GM21528 (cell line): ENCODE results near the gene FGF1.
"Not testable (repeated sequence)": the region's sequence is repeated elsewhere in the genome, so short reads cannot be mapped to it uniquely, and the experiment has no call there.

ENCODE experiments used
- ATAC-seq: cut with Tn5 transposase; IDR thresholded peaks from one replicate; pipeline ENCODE4 v1.9.1; 2021; ENCODE audit warnings: mild to moderate bottlenecking, moderate library complexity; ENCODE audit not compliant: unreplicated experiment, low FRiP score

Gene FGF1

DNA sequence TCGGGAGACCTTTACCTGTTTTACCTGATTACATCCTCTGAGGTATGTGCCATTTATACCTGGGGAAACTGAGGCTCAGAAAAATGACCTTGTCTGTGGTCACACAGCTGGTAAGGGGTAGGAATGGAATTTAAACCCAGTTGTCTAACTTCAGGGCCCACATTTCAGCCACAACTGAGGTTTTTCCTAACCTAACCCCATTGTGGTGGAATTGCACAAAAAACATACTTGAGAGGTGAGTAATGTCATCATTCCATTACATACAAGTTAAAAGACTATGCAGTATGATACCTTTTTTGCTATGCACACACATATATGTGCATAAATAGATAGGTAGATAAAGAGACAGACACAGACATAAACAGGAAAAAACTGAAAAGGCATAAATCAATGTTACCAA lies 14.1 kb downstream of the FGF1 start:
- ATAC-seq: no peak

DNA sequence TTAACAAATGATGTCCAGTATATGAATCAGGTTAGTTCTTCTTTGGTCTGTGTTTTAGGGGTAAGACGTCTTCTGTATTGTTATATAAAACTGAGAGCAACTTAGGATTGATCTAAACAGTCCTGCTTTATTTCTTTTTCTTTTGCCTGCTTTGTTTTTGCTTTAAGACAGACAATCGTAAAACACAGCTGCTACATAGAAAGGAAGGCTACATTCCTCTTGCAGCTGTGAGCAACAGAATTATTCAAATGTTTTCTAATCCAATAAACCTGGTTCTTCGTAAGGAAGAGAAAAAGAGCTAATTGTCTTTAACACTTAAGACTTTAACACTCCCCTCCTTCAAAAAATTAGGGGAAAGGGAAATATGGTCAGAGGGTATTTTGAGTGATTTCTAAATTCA lies 14.6 kb downstream of the FGF1 start:
- no peak for ATAC-seq

DNA sequence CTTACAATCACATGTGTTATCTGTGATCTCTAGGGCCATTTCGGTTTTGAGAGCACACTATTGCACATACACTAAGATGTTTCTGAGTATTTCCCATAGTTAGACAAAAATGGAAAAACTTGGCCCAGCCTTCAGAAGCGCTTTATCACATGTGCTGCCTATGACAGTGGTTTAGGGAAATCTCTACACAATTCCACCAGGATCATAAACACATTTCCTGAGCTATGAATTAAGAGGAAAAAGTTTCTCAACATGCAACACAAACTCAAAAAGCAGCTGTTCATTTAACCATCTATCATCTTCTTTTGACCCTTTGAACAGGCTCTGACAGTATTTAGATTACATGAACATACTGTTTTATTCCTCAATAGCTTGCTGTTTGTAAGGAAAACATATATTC lies 15.1 kb downstream of the FGF1 start:
- no peak for ATAC-seq

DNA sequence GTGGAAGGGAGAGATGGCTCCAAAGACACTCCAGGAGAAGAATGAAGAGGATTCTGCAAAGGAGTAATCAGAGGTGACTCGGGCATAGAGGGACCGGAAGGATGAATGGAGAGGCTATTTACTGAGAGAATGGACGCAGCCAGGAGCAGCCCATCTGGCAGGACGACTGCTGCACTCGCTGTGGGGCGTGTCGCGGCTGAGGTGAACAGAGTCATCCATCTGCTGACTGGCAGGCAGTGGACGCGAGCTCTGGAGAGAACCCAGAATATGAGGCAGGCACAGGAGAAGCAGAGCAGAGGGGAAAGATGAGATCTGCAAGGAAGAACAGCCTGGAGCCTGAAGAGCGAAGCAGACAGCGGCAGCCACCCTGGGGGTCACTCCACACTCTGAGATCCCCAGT lies 16.4 kb downstream of the FGF1 start:
- ATAC-seq: no peak

DNA sequence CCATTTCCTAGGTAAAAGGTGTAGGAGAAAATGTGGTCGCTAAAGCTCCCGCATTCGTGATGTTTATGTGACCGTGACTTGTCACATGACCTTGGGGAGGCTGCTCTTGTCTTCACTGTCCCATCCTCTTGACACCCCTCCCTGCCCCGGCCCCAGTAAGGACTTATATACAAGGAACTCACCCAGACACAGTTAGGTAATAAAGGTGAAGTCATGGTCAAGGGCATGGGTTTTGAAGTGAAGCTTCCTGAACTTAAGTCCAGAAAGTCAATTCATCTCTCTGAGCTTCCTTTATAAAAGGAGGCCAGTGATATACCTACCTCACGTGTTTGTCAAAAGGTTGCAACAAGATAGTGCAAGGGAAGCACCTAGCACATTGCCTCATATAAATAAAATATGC lies 17.6 kb downstream of the FGF1 start:
- ATAC-seq: no peak

DNA sequence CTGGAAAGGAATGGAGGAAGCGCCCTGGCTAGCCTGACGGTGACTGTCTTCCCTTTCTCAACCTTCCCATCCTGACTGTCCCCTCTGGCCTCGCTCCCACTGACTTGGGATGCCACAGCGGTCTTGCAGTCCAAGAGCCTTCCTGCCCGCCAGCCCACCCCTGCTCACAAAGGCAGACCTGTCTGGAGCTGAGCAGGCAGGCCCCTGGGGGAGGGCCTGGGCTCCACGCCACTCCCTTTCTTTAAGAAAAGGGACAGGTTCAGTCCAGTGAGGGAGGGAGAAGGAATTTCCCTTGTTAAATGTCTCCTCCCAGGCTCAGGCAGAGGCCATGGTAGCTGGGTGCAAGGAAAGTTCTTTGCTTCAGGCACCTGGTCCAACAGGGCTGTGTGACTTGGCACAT lies 18.1 kb downstream of the FGF1 start:
- ATAC-seq: no peak

DNA sequence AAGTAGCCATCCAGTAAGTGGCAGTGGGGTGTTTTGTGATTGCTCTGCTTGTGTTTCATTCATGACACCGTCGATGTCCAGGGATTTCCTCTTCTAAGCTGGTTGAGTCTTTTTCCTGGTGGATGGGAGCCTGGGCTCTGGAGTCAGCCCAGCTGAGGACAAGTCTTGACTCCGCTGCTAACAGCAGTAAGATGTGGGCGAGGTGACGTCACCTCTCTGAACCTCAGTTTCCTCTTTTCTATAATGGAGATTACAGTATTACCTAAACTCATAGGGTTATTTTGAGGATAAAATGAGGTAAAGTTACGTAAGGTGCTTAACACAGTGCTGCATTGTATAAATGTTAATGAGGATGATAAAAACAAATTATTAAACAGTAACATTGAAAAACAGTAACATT lies 21.3 kb downstream of the FGF1 start:
- no peak for ATAC-seq

DNA sequence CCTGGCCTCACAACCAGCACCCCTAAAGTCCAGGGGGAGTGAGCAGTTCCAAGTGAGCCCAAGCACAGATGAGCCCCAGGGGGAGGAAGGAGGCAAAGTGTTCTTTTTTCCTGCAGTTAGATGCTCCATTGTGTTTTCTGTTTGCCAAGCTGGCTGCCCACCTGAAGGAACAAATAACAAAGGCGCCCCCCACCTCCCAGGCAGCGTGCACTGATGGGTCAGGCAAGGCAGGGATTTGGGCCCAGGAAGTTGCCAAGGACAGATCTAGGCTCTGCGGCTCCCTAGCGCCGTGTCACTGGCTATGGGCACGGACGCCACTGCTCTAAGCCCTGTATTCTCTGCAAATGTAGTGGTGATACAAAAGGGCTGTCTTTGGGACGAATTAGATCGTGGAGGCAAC lies 21.8 kb downstream of the FGF1 start:
- no peak for ATAC-seq

DNA sequence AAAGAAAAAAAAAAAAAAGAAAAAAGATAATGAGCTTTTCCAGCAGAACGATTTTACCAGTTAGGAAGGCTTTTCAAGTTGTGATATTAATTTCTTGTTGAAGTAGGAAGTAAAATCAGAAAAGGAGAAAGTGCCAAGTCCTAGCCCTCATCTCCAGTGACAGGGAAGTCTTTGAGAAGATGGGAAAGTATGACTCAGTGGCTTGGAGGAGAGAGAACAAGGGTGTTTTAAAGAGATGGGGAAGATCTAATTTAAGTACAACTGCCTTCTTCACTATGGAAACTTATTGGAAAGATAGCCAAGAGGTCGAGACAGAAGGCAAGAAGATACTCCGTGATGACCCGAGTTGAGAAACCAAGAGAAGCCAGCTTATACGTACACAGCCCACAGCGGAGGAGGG lies 22.6 kb downstream of the FGF1 start:
- ATAC-seq: no peak

DNA sequence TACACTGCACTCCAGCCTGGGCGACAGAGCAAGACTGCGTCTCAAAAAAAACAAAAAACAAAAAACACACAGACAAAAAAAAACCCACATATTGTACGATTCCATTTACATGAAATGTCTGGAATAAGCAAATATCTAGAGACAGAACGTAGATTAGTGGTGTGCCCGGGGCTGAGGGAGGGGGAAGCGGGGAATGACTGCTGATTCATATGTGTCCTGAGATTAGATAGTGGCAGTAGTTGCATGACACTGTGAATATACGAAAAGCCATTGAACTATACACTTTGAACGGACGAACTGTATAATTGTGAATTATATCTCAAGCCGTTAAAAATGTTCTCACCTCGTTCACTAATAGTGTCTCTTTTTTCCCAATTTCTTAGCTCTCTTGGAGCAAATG lies 23.9 kb downstream of the FGF1 start:
- ATAC-seq: no peak

DNA sequence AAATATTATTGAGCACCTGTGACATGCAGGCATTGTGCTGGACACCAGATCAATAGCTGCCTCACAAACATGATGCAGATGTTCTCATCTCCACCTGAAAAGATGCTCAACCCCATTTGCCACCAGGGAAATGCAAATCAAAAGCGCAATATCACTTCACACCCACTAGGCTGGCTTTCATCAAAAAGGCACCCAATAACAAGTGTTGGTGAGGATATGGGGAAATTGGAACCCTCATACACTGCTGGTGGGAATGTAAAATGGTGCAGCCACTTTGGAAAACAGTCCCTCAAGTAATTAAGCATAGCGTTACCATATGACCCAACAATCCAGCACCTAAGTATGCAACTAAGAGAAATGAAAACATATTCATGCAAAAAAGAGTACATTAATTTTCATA lies 24.7 kb downstream of the FGF1 start:
- no peak for ATAC-seq

DNA sequence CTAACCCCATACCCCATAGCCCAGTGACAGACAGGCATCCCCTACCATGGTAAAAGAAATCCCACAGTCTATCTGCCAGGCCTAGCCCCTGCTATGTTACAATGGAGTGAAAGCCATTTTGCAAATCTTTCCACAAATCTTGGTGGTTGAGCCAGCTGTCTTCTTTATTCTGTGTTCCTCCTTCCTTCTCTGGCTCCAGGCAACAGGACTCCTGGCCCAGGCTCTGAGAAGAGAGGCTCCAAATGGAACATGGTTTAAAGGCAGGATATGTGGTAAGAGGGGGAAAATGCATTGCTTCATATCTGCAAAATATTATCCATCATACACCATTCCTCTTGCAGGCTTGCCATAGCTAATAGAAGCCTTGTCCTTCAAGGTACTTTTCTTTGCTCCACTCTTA lies 25.2 kb downstream of the FGF1 start:
- ATAC-seq: no peak

DNA sequence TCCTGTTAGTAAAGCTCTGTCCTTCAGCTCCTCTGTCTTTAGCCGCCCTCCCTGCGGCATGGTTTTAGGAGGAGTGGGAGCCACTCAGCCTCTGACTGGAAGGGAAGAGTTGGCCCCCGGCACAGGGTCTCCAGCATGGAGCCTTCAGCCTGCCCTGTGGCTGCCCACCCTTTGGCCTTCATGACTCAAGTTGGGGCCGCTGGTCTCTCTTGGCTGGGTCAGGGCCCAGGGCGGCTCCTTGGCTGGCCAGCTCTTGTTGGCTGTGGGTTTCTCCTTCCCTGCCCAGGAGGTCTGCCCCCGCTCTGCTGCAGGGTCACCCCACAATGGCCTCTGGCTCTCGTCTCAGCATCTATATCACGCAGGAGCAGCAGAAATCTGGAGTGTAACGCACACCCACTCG lies 25.7 kb downstream of the FGF1 start:
- ATAC-seq: no peak

DNA sequence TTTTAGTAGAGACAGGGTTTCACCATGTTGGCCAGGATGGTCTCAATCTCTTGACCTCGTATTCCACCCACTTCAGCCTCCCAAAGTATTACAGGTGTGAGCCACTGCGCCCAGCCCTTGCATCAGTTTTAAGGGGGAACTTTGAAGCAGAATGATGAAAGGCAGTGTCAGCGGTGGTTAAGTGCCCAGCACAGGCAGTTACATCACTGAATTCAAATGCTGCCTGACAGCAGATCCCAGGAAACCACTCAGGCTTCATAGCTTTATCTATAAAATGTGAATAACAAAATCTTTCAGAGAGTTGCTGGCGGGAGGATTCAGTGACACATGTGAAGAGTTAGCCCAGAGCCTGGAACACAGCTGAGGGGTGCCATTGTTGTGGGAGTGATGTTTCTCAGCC lies 26.5 kb downstream of the FGF1 start:
- no peak for ATAC-seq

DNA sequence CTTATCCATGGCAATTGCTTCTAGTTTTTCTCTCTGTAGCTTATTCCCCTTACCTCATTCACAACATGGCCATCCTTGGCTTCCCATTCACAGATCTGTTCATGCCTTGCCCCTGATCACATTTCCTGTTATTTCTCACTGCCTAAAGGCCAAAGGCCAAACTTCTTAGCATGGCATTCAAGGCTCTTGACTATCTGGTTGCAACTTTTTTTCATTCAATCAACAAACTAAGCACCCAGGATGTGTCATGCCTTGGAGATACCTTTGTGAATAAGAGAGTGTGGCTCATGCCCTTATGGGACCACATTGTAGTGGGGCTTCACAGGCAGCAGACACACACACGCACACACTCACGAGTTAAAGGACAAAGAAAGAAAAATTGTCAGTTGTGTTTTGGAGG lies 27.6 kb downstream of the FGF1 start:
- no peak for ATAC-seq

DNA sequence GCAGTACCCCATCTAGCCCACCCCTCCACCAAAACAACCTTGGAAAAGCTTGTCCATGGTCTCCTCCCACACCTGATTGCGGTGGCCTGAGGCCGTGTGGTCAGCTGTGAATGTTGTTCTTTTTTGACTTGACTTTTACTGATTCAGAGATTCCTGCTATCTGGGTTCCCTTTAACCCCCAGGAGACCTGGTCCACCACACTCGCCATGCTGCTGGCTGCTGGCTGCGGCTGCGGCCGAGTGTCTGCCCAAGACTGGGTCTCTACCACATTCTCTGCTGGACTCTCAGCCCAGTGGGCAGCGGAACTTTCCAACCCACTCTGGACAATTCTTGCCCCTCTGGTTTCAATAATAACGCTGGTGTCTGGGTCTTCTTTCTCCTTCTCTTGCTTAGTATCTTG lies 28.4 kb downstream of the FGF1 start:
- ATAC-seq: no peak

DNA sequence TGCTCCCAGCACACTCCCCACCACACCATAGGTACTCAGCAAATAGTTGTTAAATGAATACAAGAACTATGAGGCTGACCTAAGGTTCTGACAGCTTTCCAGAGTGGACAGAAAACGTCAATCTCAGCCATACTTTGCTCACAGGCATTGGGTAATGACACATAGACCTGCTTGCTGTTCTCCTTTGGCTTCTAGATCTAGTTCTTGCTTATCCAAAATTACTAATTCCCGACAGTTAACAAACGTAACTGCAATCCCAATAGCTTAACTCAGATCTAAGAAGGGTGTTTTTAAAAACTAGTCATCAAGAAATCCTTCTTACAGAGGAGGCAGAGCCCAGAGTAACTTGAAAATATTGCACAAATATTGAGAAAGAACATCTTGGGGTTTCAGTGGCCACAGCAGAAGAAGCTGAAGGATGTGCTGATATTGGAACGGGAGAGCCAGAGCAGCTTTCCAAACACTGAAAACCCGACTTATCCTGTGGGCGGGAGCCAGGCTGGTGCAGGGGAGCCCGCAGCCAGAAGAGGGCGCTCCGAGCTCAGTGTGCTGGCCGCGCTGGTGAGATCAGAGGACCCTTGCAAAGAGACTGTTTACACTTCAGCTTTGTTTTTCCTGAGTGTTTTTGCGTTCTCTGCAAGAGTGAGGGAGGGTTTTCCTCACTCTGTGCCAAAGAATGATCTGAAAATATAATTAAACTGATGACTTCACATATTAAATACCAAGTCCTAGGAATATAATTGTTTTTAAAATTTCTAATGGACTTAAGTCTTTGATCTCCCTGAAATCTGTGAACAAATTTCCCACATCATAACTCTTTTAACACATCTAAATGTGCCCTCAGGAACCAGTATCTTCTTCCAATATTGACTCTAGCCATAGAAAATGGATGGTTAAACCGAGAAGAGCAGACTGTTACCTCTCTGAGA lies 30.3 kb downstream of the FGF1 start:
- no peak for ATAC-seq

DNA sequence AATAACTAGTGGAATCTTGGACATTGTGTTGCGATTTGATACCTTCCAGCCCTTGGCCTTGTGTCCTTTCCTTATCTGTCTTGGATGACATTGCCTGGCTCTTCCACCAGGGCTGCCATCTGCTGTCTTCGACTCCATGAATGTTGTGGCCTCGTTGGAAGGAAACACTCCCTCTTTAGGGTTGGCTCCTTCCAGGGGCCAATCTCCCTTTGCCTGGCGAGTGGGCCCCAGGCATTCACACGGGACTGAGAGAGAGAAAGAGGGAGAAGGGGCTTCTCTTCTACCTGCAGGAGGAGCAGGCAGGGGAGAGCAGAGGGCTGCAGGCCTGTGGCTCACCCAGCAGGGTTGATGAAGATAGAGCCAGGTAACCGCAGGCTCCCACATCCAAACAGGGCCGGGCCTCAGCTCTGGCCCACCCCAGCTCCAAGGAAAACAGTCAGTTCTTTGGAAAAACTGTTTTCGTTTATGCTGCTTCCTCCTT lies 31.3 kb downstream of the FGF1 start:
- no peak for ATAC-seq

DNA sequence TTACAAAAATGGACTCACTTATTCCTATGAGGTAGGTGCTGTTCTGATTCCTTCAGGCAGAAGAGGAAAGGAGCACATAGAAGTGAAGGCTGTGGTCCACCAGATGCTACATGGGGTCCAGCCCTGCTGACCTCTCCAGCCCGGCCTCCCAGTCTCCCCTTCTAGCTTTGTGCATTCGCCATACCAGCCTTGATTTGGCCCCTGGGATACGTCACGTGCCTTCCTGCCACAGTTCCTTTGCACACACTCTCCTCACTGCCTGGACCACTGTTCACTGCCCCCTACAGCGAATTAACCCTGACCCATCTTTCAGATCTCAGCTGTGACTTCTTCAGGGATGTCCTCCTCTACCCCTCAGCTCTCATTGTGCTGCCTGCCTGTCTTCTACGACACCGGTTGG lies 32.6 kb downstream of the FGF1 start:
- ATAC-seq: no peak

DNA sequence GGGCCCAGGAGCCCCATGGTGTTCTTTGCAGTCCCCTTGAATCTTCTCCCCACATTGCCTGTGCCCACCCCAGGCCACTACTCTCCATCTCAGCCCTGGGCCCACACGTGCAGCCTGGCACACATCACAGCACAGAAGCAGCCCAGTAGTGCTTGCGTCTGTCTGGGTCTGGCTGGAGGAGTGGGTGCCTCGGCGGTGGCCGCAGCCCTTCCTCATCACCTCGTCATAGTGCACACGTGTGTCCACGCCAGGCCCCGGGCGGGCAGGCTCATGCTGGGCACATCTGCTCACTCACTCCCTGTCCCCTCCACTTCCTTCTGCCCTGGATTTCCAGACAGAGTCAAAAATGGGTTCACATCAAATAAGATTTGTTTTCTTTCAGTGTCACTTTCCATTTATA lies 33.3 kb downstream of the FGF1 start:
- no peak for ATAC-seq

DNA sequence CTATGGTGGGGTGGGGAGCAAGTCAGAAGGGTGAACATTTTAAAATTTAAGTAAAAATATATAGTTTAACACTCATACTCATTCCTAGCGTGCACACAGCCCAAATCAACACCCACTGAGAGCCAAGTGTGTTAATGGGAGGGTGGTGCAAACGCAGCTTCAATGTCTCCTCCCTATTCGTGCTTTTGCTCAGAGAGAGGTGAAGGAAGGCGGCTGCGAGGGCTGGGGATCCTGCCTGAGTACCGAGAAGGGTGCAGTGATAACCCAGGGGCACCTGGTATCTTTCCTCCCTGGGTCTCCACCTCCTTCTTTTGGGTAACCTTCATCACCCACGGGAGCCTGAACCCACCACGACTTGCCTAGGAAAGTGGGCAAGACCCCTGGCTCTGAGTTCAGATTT lies 35.0 kb downstream of the FGF1 start:
- no peak for ATAC-seq

DNA sequence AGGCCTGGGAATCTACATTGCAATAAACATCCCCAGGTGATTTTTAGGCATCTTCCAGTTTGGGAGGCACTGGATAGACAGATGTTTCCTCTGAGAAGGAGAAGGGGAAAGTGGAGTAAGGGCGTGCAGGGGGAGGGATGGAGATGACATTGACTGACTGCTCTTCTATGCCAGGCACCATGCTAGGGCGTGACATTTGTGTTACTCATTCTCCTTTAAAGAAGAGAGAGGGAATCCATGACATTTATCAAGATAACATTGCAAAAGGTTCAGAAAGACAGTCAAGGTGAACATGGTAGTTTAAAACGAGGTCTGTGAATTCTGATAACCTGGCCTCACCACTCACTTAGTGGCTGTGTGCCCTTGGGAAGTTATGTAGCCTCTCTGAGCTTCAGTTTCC lies 35.8 kb downstream of the FGF1 start:
- ATAC-seq: no peak

DNA sequence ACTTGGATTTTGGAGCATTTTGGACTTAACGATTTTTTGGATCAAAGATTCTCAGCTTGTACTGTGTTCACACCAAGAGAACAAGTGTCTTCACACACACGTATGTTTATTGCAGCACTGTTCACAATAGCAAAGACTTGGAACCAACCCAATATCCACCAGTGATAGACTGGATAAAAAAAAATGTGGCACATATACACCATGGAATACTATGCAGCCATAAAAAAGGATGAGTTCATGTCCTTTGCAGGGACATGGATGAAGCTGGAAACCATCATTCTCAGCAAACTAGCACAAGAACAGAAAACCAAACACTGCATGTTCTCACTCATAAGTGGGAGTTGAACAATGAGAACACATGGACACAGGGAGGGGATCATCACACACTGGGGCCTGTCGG lies 37.8 kb downstream of the FGF1 start:
- ATAC-seq: not testable (repeated sequence)
